ENCODE measurements around the gene TTLL10. TPM values are rescaled to one million over a fixed set of nuclear protein-coding genes. Genes with fewer than 3 reads are reported as not detected.

TTLL10 gene
- total and polyA plus RNA-seq, 2 experiments from 2014 or later: 0.45 TPM; not detected in 1

GRCh38 chr1:1149416-1149815 is 24.3 kb upstream of the TTLL10 start (continued):
- TF ChIP-seq REST (IDR thresholded peaks at IDR 0.05; ENCODE audit: unreplicated experiment) (no peak), NANOG (IDR thresholded peaks at IDR 0.05; ENCODE audit: borderline replicate concordance) (no peak)

- no peaks in the 10 kb centered on the region for H3K4me1 ChIP-seq (ENCODE audit: insufficient read depth)
- H3K36me3 ChIP-seq (ENCODE audit: insufficient read depth): no peaks in the 10 kb centered on the region; the same call in 1 of the 2 replicates
- H3F3A ChIP-seq (replicated peaks; ENCODE audit: low read depth): 0 out of 2 replicates have a peak, but pooled peaks cover 5% of the 10 kb centered on the region
- H3K27me3 ChIP-seq (ENCODE audit: insufficient read depth): no peaks in the 10 kb centered on the region
- no peak overlapping the region for H3K27ac ChIP-seq (ENCODE audit: low read depth)
- H3K79me2 ChIP-seq (replicated peaks; ENCODE audit: insufficient read depth): no peaks in the 10 kb centered on the region
- no peak overlapping the region for H2AFZ ChIP-seq
- DNase-seq (ENCODE audit: low spot score): no peak
- H4K20me1 ChIP-seq (replicated peaks; ENCODE audit: insufficient read depth): no peaks in the 10 kb centered on the region
- no peak for TF ChIP-seq ZNF114 (CRISPR knock-in tag; IDR thresholded peaks at IDR 0.05)
- TF ChIP-seq EZH2 (IDR thresholded peaks at IDR 0.05; ENCODE audit: low read depth, unreplicated experiment): no peak
- no peak for TF ChIP-seq REST (IDR thresholded peaks at IDR 0.05; ENCODE audit: unreplicated experiment)
- no peak for TF ChIP-seq ZNF331 (CRISPR knock-in tag; IDR thresholded peaks at IDR 0.05; ENCODE audit: low read depth)
- Mint-ChIP-seq H3K9me3 (peaks cover 28% of the 10 kb centered on the region), H3K36me3 (ENCODE audit: low read depth) (peaks cover 19% of the 10 kb centered on the region), H3K27me3 (ENCODE audit: insufficient read depth, low read depth, poor library complexity) (peaks cover 18% of the 10 kb centered on the region), H3K4me1 (no peaks in the 10 kb centered on the region; the same call in 2 of the 3 replicates), H3K4me3 (no peak overlapping the region), H3K27ac (no peak overlapping the region)
- no peak for ATAC-seq
- no peak overlapping the region for H3K4me2 ChIP-seq
- no peak overlapping the region for H3K4me3 ChIP-seq
- H3K9me2 ChIP-seq (ENCODE audit: insufficient read depth): no peaks in the 10 kb centered on the region
These were observed 23.6 kb upstream of the TTLL10 start for GRCh38 chr1:1150100-1150499.

GRCh38 chr1:1151306-1151705 is 22.4 kb upstream of the TTLL10 start:
- no peaks in the 10 kb centered on the region for H3K27me3 ChIP-seq (ENCODE audit: insufficient read depth)
- H3F3A ChIP-seq (replicated peaks; ENCODE audit: low read depth): 0 out of 2 replicates have a peak, but pooled peaks cover 5% of the 10 kb centered on the region
- Mint-ChIP-seq H3K27me3 (ENCODE audit: insufficient read depth, low read depth, poor library complexity) (peaks cover 18% of the 10 kb centered on the region), H3K4me3 (no peak overlapping the region), H3K36me3 (ENCODE audit: low read depth) (peaks cover 23% of the 10 kb centered on the region), H3K9me3 (peaks cover 35% of the 10 kb centered on the region), H3K27ac (no peak overlapping the region), H3K4me1 (no peaks in the 10 kb centered on the region; the same call in 2 of the 3 replicates)
- no peak for ATAC-seq
- no peak for DNase-seq (ENCODE audit: low spot score)
- no peaks in the 10 kb centered on the region for H3K4me1 ChIP-seq (ENCODE audit: insufficient read depth)
- H2AFZ ChIP-seq: no peak overlapping the region
- H3K9me2 ChIP-seq (ENCODE audit: insufficient read depth): no peaks in the 10 kb centered on the region
- H3K4me3 ChIP-seq: no peak overlapping the region
- no peak overlapping the region for H3K27ac ChIP-seq (ENCODE audit: low read depth)
- no peaks in the 10 kb centered on the region for H3K79me2 ChIP-seq (replicated peaks; ENCODE audit: insufficient read depth)
- no peaks in the 10 kb centered on the region for H4K20me1 ChIP-seq (replicated peaks; ENCODE audit: insufficient read depth)
- H3K4me2 ChIP-seq: no peak overlapping the region
- H3K36me3 ChIP-seq (ENCODE audit: insufficient read depth): no peaks in the 10 kb centered on the region; the same call in 1 of the 2 replicates
- TF ChIP-seq JUNB (IDR thresholded peaks at IDR 0.05; ENCODE audit: unreplicated experiment): no peak

Measured in GM23338 (cell line).